ENCODE data around the gene RBBP5.
A peak's percentile ranks its signal among the peaks of the same experiment; 100 is the strongest.

RBBP5 gene

DNA sequence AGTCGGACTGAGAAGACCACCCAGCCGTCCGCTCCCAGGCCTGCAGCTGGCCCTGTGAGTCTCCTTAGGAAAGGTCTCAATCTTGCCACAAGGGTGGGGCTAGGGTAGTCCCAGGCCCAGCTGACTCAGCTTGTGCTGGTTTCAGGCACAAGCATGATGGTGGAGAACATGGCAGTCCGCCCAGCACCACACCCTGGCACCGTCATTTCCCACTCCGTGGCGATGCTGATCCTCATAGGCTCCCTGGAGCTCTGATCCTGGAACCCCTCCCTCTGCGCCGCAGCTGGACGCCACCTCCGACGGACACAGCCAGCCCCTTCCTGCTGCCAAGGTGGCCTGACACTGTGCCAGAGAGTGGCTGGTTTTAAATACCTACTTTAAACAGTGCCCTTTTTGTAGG lies 48.3 kb downstream of the RBBP5 start:
- DNase-seq = no peak

DNA sequence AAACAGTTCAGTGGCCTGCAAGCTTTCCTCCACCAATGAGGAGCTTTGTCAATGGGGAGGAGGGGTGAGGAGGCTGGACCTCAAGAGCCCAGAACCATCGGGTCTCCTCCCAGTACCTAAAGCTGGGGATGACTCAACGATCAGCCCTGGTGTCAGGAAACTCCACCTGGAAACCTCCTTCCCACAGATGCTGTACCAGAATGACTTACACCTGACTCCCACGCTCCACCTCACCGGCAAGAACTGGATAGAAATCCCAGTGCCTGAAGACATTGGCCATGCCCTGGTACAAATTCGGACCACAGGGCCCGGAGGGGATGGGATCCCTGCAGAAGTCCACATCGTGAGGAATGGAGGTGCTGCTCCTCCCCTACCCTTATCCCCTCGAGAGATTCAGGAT lies 48.9 kb downstream of the RBBP5 start:
- no peak for DNase-seq

DNA sequence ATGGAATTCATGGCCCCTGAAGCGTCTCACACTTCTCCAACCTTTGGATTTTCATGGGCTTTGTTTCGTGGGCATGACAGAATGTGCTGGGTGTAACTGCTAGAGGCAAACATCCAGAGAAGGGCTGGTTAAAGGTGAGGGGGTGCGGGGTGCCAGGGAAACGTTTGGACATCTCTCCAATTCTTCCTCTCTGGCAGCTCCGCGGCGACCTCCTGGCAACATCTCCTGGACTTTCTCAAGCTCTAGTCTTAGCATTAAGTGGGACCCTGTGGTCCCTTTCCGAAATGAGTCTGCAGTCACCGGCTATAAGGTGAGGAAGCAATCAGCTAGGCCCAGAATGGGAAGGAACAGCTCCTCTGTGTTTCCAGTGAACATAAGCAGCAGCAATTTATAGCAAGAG lies 49.5 kb downstream of the RBBP5 start:
- no peak for DNase-seq

DNA sequence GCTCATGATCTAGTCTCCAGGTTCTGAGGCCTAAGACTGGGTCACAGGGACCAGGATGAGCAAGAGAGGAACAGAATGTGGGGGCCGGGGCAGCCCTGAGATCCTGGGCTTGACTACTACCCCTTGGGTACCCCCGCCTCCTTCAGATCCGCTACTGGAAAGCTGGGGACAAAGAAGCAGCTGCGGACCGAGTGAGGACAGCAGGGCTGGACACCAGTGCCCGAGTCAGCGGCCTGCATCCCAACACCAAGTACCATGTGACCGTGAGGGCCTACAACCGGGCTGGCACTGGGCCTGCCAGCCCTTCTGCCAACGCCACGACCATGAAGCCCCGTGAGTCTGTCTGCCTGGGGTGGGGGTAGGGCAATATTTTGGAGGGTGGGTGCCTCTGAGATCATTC lies 50.0 kb downstream of the RBBP5 start:
- DNase-seq = no peak

DNA sequence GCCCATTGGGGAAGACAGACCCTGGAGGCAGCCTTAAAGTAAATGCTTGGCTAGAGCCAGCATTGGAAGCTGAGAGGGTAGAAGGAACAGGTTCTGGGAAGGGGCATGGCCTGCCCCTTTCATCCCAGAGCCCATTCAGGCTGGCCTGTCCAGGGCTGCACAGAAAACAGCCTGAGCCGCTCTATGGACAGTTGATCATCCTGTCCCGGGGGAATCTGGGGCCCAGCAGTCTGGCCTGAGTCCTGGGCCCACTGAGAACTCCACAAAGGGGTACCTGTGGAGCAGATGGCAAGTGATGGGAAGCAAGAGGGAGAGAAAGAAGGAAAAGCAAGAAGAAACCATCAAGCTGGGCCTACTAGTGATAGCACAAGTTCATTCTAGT lies 50.8 kb downstream of the RBBP5 start:
- DNase-seq = no peak

DNA sequence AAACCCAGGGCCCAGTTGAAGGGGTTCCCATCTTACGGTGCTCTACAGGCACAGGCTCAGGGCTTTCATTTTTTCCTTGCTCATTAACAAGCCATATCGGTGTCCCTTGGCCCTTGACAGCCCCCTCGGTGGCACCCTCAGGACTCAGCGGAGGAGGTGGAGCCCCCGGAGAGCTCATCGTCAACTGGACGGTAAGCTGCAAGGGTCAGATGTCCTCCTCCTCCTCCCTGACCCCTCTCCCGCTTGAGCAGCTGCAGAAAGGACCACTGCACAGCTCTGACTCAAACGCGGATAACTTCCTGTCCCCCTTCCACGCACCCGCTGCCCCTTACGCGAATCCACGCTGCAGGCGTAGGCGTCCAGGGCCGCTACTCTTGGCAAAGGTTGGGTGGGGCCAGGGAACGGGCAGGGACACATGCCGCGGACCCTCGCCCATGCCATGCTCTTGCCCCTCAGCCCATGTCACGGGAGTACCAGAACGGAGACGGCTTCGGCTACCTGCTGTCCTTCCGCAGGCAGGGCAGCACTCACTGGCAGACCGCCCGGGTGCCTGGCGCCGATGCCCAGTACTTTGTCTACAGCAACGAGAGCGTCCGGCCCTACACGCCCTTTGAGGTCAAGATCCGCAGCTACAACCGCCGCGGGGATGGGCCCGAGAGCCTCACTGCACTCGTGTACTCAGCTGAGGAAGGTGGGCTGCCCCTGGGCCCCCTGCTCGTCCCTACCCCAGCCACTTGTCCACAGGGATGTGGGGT lies 52.2 kb downstream of the RBBP5 start:
- no peak for DNase-seq

DNA sequence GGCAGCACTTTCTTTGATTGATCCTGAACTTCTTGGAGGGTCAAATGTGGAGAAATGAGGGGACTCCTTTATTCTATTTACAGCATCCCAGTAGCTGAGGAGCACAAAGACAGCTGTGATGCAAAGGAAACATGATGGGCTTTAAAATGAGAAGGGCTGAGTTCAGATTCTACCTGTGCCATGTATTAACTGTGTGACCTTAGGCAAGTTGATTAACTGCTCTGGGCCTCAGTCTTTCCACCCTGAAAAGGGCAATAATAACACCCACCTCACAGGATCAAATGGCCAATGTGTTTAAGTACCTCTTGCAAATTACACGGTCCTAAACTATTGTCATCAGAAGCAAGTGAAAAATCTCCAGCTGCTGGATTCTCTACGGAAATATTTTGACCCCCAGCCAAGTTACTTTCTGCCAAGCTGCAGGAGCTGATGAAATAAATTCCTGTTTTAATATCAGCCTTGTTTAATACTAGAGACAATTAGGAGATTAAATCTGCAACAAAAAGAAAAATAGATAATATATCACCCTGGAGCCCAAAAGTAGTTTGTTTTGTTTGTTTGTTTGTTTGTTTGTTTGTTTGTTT lies 53.2 kb downstream of the RBBP5 start:
- no peak for DNase-seq

DNA sequence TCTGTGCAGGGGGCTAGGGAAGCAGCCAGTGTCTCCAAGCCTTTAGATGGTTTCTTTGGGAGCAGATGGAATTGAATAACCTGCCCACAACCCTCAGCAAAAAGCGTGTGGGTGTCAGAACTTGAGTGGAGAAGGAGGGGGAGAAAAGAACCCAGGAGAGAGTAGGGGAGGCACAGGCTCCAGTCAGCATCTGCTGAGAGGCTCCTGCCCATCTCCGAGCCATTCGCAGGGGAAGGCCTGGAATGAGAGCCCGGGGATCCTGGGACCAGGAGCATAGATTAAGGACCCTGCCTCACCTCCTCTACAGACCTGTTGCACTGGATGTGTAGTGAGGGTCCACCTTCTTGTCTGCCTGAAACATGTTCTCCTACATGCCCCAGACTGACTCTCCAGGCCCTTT lies 53.8 kb downstream of the RBBP5 start:
- no peak for DNase-seq

DNA sequence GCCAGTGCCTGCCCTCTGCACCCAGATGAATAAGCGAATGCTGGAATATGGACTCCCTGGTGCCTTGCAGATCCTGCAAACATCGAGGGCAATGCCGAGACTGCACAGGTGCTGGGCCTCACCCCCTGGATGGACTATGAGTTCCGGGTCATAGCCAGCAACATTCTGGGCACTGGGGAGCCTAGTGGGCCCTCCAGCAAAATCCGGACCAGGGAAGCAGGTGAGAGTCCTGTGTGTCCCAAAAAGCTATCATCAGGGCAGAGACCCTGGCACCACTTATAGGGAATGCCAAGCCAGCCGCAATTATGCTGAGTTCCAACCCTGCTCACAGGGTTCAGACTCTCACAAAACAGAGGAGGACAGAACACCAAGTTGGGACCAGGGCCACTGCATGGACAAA lies 54.7 kb downstream of the RBBP5 start:
- DNase-seq = no peak

DNA sequence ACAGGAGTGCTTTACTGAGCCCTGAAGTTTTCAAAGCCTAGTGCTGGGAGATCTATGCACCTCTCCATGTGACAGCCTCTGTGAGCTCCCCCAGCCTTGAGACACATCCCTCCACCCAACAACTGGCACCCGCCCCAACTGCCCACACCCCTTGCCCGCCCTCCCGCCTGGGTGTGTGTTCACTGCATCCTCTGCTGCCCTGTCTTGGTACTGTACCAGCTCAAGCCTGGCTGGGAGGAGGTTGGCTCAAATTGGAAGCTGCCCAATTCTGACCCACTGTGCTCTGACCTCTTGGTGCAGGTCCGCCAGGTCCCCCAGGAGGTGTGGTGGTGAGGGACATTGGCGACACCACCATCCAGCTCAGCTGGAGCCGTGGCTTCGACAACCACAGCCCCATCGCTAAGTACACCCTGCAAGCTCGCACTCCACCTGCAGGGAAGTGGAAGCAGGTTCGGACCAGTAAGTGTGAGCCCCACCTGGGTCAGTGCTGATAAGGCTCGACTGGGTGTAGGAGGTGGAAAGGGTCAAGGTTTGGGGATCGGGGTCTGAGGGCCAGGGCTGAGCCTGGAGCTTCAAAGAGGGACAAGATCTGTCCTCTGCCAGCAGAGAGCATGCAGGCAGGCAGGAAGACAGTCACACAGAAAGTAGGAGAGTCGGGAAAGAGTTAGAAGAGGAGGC lies 55.5 kb downstream of the RBBP5 start:
- no peak for DNase-seq

DNA sequence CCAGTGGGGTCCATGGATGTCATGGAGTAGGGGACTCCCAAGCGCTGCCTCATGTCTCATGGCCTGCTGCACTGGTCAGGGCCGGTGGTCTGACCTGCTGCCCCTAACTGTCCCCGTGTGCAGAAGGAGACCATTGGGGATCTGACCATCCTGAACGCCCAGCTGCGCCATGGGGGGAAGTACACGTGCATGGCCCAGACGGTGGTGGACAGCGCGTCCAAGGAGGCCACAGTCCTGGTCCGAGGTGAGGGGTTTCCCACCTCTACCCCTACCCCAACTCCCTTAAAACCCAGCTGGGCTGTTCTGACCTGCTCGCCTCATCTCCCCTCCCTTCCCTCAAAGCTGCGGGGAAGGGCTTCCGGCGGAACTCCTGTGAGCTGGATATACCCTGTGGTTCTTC lies 56.1 kb downstream of the RBBP5 start:
- no peak for DNase-seq

DNA sequence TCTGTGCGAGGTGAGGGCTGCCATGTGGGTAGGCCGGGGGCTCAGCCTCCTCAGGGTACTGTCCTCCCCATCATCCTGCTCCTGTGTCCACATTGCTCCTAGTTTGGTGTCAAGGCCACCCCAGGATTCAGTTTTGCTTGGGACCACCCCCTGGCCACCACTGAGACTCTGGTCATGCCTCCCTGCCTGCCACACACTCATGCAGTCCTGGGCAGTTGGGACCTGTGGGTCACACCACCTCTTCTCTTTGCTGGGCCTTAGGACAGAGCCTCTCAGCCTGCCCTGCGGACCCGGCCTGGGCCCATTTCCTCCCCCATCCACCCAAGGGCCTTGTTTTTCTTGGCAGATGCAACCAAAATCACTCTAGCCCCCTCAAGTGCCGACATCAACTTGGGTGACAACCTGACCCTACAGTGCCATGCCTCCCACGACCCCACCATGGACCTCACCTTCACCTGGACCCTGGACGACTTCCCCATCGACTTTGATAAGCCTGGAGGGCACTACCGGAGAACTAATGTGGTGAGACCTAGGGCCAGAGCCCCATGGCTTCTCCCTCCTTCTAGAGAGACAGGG lies 56.9 kb downstream of the RBBP5 start:
- no peak for DNase-seq

DNA sequence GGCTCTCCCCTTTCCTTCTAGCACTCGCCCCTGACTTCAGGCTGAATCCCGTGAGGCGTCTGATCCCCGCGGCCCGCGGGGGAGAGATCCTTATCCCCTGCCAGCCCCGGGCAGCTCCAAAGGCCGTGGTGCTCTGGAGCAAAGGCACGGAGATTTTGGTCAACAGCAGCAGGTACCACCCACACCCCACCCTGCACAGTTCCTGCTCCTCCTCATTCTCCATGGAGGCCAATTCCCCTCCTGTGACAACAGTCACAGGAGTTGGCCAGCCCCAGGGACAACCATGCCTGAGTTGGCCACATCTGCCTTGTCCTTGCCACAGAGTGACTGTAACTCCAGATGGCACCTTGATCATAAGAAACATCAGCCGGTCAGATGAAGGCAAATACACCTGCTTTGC lies 57.5 kb downstream of the RBBP5 start:
- DNase-seq = no peak

DNA sequence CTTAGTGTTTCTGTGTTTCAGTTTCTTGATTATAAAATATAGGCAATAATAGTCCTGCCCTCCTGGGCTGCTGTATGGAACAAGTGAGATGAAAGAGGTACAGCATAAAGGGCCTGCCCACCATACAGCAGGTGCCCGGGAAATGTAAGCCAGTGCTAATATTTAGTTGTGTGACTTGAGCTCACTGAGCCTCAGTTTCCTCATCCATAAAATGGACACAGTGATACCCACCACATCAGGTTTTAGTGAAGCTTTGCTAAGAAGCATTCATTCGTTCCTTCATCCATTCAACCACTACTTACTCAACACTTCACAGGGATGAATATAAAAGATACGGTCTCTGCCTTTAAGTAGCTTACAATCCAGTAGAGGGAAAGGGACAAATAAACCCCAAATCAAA lies 58.9 kb downstream of the RBBP5 start:
- no peak for DNase-seq

DNA sequence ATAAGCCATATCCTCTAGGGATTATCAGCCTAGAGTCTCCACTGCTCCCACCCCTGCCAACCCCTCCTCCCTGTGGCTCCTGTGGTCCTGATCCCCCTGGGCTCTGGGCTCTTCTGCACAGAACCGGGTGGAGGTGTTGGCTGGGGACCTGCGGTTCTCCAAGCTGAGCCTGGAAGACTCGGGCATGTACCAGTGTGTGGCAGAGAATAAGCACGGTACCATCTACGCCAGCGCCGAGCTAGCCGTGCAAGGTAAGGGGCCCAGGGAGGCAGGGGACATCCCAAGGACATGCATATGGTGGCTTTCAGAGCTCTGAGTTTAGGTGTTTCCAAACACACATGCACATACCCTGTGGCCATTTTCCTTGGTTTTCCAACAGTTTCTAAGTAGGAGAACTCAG lies 59.5 kb downstream of the RBBP5 start:
- DNase-seq = no peak

DNA sequence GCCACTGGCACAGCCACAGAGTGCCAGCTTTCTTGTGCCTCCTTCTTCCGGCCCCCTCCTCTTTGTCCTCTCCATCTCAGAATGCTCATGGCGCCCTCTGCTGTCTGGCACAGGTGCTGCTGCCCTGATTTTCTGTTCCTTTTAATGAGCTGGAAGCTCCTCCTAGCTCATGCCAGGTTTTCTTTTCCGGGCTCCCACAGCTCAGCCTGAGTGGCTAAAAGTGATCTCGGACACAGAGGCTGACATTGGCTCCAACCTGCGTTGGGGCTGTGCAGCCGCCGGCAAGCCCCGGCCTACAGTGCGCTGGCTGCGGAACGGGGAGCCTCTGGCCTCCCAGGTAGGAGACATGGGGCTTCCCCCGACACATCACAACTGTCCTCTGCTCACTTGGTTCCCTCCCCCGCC lies 60.1 kb downstream of the RBBP5 start:
- peak; percentile 52 for DNase-seq

DNA sequence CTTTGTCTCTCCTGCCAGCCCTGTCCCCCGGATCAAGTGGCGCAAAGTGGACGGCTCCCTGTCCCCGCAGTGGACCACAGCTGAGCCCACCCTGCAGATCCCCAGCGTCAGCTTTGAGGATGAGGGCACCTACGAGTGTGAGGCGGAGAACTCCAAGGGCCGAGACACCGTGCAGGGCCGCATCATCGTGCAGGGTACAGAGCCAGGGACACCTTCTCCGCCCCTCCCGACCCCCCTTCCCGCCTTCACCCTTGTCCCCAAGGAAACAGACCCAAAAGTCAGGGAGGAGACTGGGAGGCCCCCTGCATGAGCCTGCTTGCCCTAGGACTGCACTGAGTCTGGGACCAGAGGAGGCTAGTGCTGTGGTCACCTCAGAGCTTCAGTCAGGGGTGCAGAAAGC lies 60.6 kb downstream of the RBBP5 start:
- no peak for DNase-seq

DNA sequence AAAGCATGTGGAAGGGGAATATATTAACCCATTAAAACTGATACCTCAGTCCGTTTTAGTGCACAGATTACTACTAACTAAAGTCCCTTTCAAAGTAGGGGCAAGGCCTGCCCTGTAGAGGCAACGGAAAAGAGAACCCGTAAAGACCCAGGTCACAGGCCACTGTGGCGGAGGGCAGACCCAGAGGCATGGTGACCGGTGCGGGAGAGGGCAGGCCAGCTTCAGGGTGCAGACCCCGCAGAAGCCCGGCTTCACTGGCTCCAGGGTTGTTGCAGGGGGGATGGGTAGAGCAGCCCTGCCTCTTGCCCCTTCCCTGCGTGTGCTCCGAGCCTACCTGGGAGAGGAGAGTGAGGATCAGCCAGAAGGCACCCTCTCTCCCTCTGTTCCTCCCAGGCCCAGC lies 61.0 kb downstream of the RBBP5 start:
- no peak for DNase-seq

DNA sequence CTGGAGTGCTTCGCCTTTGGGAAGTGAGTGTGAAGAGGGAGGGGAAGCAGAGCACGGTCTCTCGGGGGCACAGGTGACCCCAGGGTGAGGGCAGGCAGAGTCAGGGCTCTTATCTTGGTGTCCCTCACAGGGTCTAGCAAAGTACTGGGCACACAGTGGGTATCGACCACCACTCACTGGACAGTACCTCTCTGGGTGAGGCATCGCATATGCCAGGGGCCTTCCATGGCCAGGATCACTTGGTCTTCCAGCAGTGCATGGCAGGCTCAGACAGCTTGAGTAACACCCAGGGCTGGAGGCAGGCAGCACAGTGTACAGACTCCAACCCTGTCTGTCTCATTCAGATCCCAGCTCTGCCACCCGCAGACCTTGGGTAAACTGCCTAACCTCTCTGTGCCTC lies 62.1 kb downstream of the RBBP5 start:
- DNase-seq = no peak

DNA sequence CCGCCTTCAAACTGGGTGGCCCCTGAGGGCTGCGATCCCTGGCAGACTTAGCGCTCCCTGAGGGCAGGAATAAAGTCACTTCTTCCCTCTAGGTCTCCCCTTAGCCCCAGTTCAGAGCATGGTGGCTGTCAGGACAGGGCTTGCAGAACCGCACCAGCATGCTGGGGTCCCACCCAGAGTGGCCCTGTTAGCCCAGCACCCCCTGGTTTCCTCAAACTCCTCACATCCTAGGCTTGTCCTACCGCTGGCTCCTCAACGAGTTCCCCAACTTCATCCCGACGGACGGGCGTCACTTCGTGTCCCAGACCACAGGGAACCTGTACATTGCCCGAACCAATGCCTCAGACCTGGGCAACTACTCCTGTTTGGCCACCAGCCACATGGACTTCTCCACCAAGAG lies 62.9 kb downstream of the RBBP5 start:
- DNase-seq = no peak

DNA sequence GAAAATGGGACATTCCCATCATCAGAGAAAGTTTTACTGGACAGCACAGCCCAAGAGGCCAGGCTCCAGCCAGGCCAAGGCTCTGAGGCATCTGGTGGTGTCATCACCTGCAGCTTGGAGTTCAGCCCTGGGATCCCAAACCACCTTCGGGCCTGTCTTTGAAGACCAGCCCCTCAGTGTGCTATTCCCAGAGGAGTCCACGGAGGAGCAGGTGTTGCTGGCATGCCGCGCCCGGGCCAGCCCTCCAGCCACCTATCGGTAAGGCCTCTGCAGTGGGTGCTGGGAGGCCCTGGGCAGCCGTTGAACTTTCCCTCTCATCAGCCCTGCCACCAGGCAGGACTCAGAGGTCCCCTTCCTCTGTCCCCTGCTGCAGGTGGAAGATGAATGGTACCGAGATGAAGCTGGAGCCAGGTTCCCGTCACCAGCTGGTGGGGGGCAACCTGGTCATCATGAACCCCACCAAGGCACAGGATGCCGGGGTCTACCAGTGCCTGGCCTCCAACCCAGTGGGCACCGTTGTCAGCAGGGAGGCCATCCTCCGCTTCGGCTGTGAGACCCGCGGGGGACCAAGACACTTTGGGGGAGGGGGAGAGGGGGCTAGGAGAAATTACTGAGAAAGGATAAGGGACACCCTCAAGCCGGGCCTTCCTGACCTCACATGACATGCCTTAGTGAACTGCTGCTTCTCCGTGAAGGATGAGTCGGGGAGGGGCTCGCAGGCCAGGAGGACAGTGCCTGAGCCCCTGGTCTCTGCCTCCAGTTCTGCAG lies 63.8 kb downstream of the RBBP5 start:
- DNase-seq = no peak

DNA sequence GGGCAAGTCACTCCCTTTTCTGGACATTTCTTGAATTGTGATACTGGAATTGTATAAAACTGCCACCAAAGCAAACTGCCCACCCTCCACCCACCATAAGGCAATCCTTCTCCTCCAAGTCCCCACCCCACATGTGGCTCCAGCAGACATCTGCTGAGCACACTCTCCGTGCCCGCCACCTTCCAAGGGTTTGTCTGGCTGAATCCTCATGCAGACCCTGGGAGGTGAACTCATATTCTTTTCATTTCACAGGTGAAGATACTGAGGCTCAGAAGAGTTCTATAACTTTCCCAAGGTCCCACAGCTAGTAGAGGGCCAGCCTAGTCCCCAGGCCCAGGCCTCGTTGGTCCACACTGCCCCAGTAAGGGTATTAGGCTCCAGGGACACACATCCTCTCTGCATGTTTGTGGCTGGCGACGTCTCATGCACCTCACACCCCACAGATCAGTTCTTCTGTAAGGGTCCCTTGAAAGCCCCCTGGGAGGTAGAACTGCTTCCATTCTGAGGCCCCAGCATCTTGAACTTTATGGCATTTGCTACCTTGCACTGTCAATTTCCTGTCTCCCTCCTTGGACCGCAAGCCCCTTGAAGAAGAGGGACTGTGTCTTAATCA lies 64.7 kb downstream of the RBBP5 start:
- DNase-seq = no peak

DNA sequence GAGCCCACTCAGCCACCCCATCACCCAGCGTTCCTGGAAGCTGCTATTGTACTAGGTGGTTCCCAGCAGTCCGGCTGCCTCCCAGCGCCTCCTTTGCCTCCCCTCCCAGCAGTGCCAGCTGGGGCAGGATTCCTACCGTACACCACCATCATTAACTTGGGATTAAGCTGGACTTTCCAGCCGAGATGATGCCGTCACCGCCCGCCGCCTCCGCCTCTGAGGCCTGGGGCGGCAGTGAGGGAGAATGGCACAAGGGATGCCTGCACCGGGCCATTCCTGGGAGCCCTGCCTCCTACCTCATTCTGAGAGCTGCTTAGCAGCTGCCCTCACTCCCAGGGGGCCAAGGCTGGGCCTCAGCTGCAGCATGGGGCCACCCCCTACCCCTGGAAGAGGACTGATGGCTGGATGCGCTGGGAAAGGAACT lies 65.6 kb downstream of the RBBP5 start:
- DNase-seq = no peak
